ENCODE results near the gene SENP3. TPM values are rescaled to one million over a fixed set of nuclear protein-coding genes. Genes with fewer than 3 reads are reported as not detected.
A peak's percentile ranks its signal among the peaks of the same experiment; 100 is the strongest.

Gene SENP3
- total and polyA plus RNA-seq, 2 of the 13 experiments (the other 11 are each of a cell fraction or from before 2014, with no cell fraction given) = 55.8 to 75.4 TPM

- TF ChIP-seq SNAPC4 (CRISPR knock-in tag; IDR thresholded peaks at IDR 0.05) = no peak
- peak; percentile 74; the same call in 1 of the 2 replicates for TF ChIP-seq CCDC6 (CRISPR knock-in tag; IDR thresholded peaks at IDR 0.05)
- peak; percentile 26; the same call in 1 of the 2 replicates for TF ChIP-seq RARA (CRISPR knock-in tag; IDR thresholded peaks at IDR 0.05)
- TF ChIP-seq BRCA1 (CRISPR knock-in tag; IDR thresholded peaks at IDR 0.05) = peak; percentile 76; the same call in 1 of the 2 replicates
- peak; percentile 81; the same call in 1 of the 2 replicates for TF ChIP-seq NKX3-1 (CRISPR knock-in tag; IDR thresholded peaks at IDR 0.05)
- TF ChIP-seq ZBTB7B (CRISPR knock-in tag; IDR thresholded peaks at IDR 0.05) = peak; percentile 33; the same call in 1 of the 2 replicates
- 0 out of 2 replicates have a peak, but pooled peaks have one; percentile 83 for TF ChIP-seq IKZF5 (CRISPR knock-in tag; IDR thresholded peaks at IDR 0.05)
- TF ChIP-seq XRCC5 (optimal IDR thresholded peaks at IDR 0.05; ENCODE audit: low read length) = peak; percentile 73
- TF ChIP-seq NAIF1 (CRISPR knock-in tag; IDR thresholded peaks at IDR 0.05; ENCODE audit: borderline replicate concordance) = no peak
- TF ChIP-seq ZNF343 (CRISPR knock-in tag; IDR thresholded peaks at IDR 0.05) = peak; percentile 91; the same call in 1 of the 2 replicates
- no peak; the same call in 1 of the 2 replicates for TF ChIP-seq SSRP1 (CRISPR knock-in tag; IDR thresholded peaks at IDR 0.05)
- no peak for TF ChIP-seq HNRNPLL (IDR thresholded peaks at IDR 0.05; ENCODE audit: low read depth, low read length, poor library complexity, severe bottlenecking)
- TF ChIP-seq ZIK1 (CRISPR knock-in tag; IDR thresholded peaks at IDR 0.05; ENCODE audit: borderline replicate concordance, low read depth) = peak; percentile 69; the same call in 1 of the 2 replicates
- peak; percentile 52; the same call in 1 of the 2 replicates for TF ChIP-seq ZNF34 (CRISPR knock-in tag; IDR thresholded peaks at IDR 0.05; ENCODE audit: borderline replicate concordance)
- TF ChIP-seq E2F2 (CRISPR knock-in tag; IDR thresholded peaks at IDR 0.05; ENCODE audit: borderline replicate concordance) = peak; percentile 53; the same call in 1 of the 2 replicates
- TF ChIP-seq ZNF367 (CRISPR knock-in tag; IDR thresholded peaks at IDR 0.05; ENCODE audit: borderline replicate concordance) = no peak
- peak; percentile 99 for TF ChIP-seq BHLHE40 (IDR thresholded peaks at IDR 0.05; ENCODE audit: low read length)
- TF ChIP-seq NR3C1 (CRISPR knock-in tag; IDR thresholded peaks at IDR 0.05) = no peak
- no peak for TF ChIP-seq BRD4 (CRISPR knock-in tag; IDR thresholded peaks at IDR 0.05)
- TF ChIP-seq CREBL2 (CRISPR knock-in tag; IDR thresholded peaks at IDR 0.05; ENCODE audit: borderline replicate concordance) = no peak
- no peak for TF ChIP-seq PTBP1 (IDR thresholded peaks at IDR 0.05; ENCODE audit: low read depth, low read length, poor library complexity, severe bottlenecking)
- TF ChIP-seq ZNF883 (CRISPR knock-in tag; IDR thresholded peaks at IDR 0.05; ENCODE audit: not compliant biosample characterization) = no peak
- no peak for TF ChIP-seq ZBTB34 (CRISPR knock-in tag; IDR thresholded peaks at IDR 0.05)
These were observed 10.5 kb downstream of the SENP3 start (continued) for GRCh38 chr17:7572338-7572587.
